GM12878 (cell line): Measurements from ENCODE around the gene MRPL50.

Experiments used
- BHLHE40 ChIP-seq, 2 experiments: fragments of 450-650 bp in 1 of 2; IDR thresholded peaks; 2 replicates each; pipeline ENCODE4 v1.6.1; 2011 to 2017; ENCODE audit warnings: low read depth in 2 of 2, borderline replicate concordance in 1 of 2, improper control_type of control experiment in 1 of 2, low read length in 1 of 2, mild to moderate bottlenecking in 1 of 2
- CEBPB ChIP-seq, 2 experiments: fragments of 150-350 bp in 1 of 2; IDR thresholded peaks; 2 replicates each; pipeline ENCODE4 v1.6.1; 2012 to 2014; ENCODE audit warnings: low read depth in 2 of 2, low read length in 2 of 2, borderline replicate concordance in 1 of 2, inconsistent platforms in 1 of 2
- CREM ChIP-seq: IDR thresholded peaks from 2 replicates; pipeline ENCODE4 v1.6.1; 2014; ENCODE audit warnings: antibody characterized with exemption, low read depth
- CTCF ChIP-seq, 3 experiments: IDR thresholded peaks in 2 of 3; conservative IDR thresholded peaks in 1 of 3; 2 replicates each; pipeline ENCODE4 v1.5.1; 2011; ENCODE audit warnings: low read depth in 3 of 3, low read length in 3 of 3, mild to moderate bottlenecking in 3 of 3, control low read depth in 2 of 3, moderate library complexity in 2 of 3, inconsistent platforms in 1 of 3, mixed read lengths in 1 of 3; ENCODE audit not compliant: control insufficient read depth in 2 of 3, insufficient read depth in 1 of 3; ENCODE audit errors: extremely low read depth in 1 of 3
- EGR1 ChIP-seq, 2 experiments: IDR thresholded peaks; 1 replicate in 1 of 2; 2 replicates in 1 of 2; pipeline ENCODE4 v1.6.1; 2011 to 2012; ENCODE audit warnings: low read depth in 2 of 2, low read length in 2 of 2, borderline replicate concordance in 1 of 2, mild to moderate bottlenecking in 1 of 2, moderate library complexity in 1 of 2
- EZH2 ChIP-seq: IDR thresholded peaks from 2 replicates; pipeline ENCODE4 v1.6.1; 2012; ENCODE audit warnings: low read depth, mild to moderate bottlenecking, control low read depth, inconsistent platforms, low read length, borderline replicate concordance; ENCODE audit not compliant: control insufficient read depth
- HDAC2 ChIP-seq: fragments of 200-600 bp; sonication (generic); IDR thresholded peaks from 2 replicates; pipeline ENCODE4 v1.6.1; 2017
- RAD21 ChIP-seq: IDR thresholded peaks from 2 replicates; pipeline ENCODE4 v1.6.1; 2011; ENCODE audit warnings: mild to moderate bottlenecking, low read depth, low read length, moderate library complexity; ENCODE audit not compliant: insufficient read depth

- TF ChIP-seq CREM = no peak
- TF ChIP-seq EZH2 = no peak
- no peak for TF ChIP-seq CTCF (IDR thresholded peaks at IDR 0.05 in 2 of 3, conservative IDR thresholded peaks at IDR 0.05 in 1 of 3; ENCODE audit: control insufficient read depth in 2 of 3, extremely low read depth in 1 of 3, insufficient read depth in 1 of 3, low read depth in 3 of 3, low read length in 3 of 3)
- TF ChIP-seq EGR1 (IDR thresholded peaks at IDR 0.05; ENCODE audit: borderline replicate concordance in 1 of 2, low read depth in 2 of 2, low read length in 2 of 2) = no peak
- TF ChIP-seq HDAC2 = no peak
- TF ChIP-seq RAD21 = no peak
- TF ChIP-seq BHLHE40 (IDR thresholded peaks at IDR 0.05; ENCODE audit: borderline replicate concordance in 1 of 2, low read depth in 2 of 2, low read length in 1 of 2) = no peak
- TF ChIP-seq CEBPB (IDR thresholded peaks at IDR 0.05; ENCODE audit: borderline replicate concordance in 1 of 2, low read depth in 2 of 2, low read length in 2 of 2) = no peak
These were observed 34.3 kb upstream of the MRPL50 start for GRCh38 chr9:101432740-101433139.
